Ectodermal cell (in vitro differentiated cells): ENCODE results near the gene ACTN4.

Experiments
- H3K27ac ChIP-seq: 2 replicates; pipeline ENCODE4 v1.7.0; 2013; ENCODE audit warnings: mild to moderate bottlenecking, low read depth, low read length; ENCODE audit not compliant: insufficient read depth, poor library complexity, severe bottlenecking
- H3K27me3 ChIP-seq: 2 replicates; pipeline ENCODE4 v1.7.0; 2013; ENCODE audit warnings: mild to moderate bottlenecking, low read length; ENCODE audit not compliant: insufficient read depth, control insufficient read depth, poor library complexity, severe bottlenecking
- H3K36me3 ChIP-seq: one replicate; pipeline ENCODE4 v1.7.0; 2013; ENCODE audit warnings: low read length; ENCODE audit not compliant: control insufficient read depth, insufficient read depth
- H3K4me1 ChIP-seq: one replicate; pipeline ENCODE4 v1.7.0; 2013; ENCODE audit warnings: low read length; ENCODE audit not compliant: control insufficient read depth, insufficient read depth
- H3K4me3 ChIP-seq: 2 replicates; pipeline ENCODE4 v1.7.0; 2013; ENCODE audit warnings: low read depth, low read length, control low read depth; ENCODE audit not compliant: insufficient read depth
- H3K9me3 ChIP-seq: 2 replicates; pipeline ENCODE4 v1.7.0; 2013; ENCODE audit warnings: mild to moderate bottlenecking, low read length, moderate library complexity; ENCODE audit not compliant: control insufficient read depth
- WGBS, 2 experiments: methylation state at CpG; one replicate each; pipeline ENCODE4 v1.1.7; 2013; ENCODE audit warnings: missing lambda C conversion rate in 2 of 2; 5-methylcytosine and 5-hydroxymethylcytosine counted together

Gene ACTN4

DNA sequence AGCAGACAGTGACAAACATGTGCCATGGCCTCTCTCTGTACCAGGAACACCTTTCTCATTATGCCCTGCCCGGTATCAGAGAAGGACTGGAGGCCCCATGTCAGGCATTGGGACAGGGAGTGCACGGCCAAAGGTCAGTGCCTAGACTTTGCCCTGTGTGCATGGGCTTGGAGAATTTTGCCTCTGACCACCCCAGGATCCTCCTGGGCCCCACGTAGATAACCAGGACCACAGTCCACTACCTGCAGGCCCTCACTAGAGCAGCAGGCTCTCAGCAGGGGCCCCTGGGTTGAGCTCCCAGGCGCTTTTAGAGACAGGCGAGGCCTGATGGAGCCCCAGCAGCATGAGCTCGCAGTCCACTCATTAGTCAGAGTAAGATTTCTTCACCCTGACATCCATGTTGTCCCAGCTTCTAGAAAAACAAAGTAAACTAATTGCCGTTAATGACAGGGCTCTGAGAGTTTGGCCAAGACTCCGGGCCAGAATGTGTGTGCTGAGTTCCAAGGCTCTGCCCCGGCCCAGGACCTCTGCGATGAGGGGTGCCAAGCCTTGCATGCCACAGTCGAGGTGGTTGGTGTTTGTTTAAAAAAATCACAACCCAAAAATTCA lies 54.1 kb downstream of the ACTN4 start:
- peaks cover 16% of the 10 kb centered on the region for H3K4me1 ChIP-seq
- no peaks in the 10 kb centered on the region for H3K27me3 ChIP-seq
- no peaks in the 10 kb centered on the region for H3K9me3 ChIP-seq
- no peak overlapping the region for H3K27ac ChIP-seq
- peaks cover 42% of the 10 kb centered on the region for H3K36me3 ChIP-seq
- no peak overlapping the region for H3K4me3 ChIP-seq
- WGBS, 2 experiments: 94 to 96% methylated on average over 11 of the region's 11 CpGs

DNA sequence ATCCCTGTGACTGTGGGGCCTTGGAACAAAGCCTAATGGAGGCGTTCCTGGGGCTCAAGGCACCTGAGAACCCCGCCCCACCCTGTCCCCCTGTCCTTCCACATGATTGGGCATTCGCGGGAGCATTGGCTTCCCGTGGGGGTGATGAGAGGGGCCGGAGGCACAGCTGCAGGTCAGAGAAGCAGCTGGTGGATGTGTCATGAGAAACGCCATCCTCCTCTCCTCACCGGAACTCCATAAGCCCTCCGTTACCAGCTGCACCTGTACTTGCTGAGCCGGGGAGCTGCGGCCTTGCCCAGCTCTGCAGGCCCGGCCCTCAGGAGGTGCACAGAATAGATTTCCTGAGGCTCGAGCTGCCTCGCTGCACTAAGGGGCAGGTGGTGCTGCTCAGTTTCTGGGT lies 54.8 kb downstream of the ACTN4 start:
- Histone ChIP-seq H3K9me3 (no peaks in the 10 kb centered on the region), H3K4me3 (no peak overlapping the region), H3K27me3 (no peaks in the 10 kb centered on the region), H3K36me3 (peaks cover 46% of the 10 kb centered on the region), H3K27ac (no peak overlapping the region), H3K4me1 (peaks cover 16% of the 10 kb centered on the region)
- 94 to 96% methylated on average over 14 of the region's 14 CpGs for WGBS, 2 experiments

DNA sequence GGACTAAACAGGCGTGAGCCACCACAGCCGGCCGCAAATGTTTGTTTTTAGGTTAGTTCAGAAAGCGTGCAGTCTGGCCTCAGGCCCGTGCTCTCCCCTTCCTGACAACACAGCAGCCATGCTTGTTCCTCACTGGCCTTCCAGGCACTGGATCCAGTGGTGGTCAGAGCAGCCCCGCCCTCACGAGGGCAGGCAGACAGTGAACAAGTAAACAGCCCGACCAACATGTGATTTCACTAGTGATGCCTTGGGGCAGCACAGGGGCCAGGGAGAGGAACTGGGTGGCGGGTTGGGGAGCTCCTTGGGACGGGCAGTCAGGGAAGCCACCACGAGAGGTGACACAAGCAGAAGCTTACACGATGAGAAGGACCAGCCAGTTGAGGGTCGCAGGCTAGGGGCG lies 56.1 kb downstream of the ACTN4 start:
- H3K4me1 ChIP-seq: peaks cover 6% of the 10 kb centered on the region
- peaks cover 51% of the 10 kb centered on the region for H3K36me3 ChIP-seq
- 94 to 95% methylated on average over 14 of the region's 14 CpGs for WGBS, 2 experiments
- H3K4me3 ChIP-seq: no peak overlapping the region
- H3K9me3 ChIP-seq: no peaks in the 10 kb centered on the region
- no peak overlapping the region for H3K27ac ChIP-seq
- no peaks in the 10 kb centered on the region for H3K27me3 ChIP-seq

DNA sequence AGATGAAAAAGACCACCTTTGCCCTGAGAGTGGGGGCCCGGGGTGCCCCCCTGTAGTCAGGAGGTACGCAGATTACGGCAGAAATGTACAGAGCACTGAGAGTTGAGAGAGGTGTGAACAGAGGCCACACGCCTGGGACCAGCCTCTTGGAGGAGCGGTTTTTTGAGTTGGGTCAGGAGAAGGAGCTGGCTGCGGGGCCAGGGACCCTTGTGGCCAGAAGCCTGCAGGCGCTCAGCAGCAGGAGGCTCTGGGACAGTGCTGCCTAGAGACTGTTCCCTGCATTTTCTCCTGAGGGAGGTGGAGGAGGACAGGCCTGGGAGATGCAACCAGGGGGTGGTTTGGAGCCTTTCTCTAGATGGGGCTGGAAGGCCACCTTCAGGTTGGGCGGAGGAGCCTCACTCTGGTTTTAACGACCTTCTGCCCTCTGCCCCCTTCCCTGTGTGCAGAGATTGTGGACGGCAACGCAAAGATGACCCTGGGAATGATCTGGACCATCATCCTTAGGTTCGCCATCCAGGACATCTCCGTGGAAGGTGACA lies 57.1 kb downstream of the ACTN4 start:
- Histone ChIP-seq H3K9me3 (no peaks in the 10 kb centered on the region), H3K27ac (no peak overlapping the region)
- WGBS, 2 experiments: 95 to 96% methylated on average over 13 of the region's 13 CpGs

DNA sequence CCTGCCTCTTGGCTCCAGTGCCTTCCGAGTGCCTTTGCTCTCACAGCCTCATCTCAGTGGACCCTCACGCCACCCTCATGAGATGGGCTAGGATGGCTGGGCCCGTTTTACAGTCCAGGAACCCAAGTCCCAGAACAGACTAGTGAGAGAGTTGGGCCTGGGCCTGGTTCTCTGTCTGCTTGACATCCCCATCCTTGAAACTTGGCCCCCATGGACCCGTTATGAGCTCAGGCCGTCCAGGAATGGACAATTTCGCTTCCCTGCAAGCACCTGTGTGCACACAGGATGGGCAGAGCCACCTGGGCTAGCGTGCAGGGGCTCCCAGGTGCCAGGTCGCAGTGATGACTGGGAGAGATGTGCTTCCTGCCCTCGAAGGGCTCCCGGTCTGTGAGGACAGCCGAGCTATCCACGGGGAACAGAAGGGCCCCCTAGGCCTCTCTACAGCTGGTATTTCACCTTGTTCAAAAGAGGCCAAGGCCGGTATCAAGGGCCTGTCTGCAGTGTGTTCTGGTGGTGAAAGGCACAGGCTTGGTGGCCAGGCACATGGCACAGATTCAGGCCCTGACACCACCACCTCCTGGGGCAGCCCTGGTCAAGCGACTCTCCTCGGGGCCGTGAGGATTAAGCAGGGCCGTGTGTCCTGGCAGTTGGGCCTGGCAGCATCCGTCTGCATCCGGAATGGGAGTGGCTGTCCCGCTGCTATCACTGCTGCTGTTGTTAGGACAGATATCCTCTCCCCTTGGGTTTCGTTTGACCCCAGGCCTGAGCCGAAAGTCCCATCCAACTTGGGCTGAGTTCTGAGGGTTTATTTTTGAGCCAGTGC lies 58.0 kb downstream of the ACTN4 start:
- Histone ChIP-seq H3K4me3 (no peak overlapping the region), H3K4me1 (no peaks in the 10 kb centered on the region), H3K36me3 (peaks cover 67% of the 10 kb centered on the region), H3K9me3 (no peaks in the 10 kb centered on the region), H3K27me3 (no peaks in the 10 kb centered on the region), H3K27ac (no peak overlapping the region)
- 95 to 96% methylated on average over 22 of the region's 22 CpGs for WGBS, 2 experiments

More for the DNA sequence above, 57.1 kb downstream of the ACTN4 start:
- Histone ChIP-seq H3K36me3 (peaks cover 59% of the 10 kb centered on the region), H3K4me3 (no peak overlapping the region), H3K27me3 (no peaks in the 10 kb centered on the region), H3K4me1 (no peaks in the 10 kb centered on the region)

DNA sequence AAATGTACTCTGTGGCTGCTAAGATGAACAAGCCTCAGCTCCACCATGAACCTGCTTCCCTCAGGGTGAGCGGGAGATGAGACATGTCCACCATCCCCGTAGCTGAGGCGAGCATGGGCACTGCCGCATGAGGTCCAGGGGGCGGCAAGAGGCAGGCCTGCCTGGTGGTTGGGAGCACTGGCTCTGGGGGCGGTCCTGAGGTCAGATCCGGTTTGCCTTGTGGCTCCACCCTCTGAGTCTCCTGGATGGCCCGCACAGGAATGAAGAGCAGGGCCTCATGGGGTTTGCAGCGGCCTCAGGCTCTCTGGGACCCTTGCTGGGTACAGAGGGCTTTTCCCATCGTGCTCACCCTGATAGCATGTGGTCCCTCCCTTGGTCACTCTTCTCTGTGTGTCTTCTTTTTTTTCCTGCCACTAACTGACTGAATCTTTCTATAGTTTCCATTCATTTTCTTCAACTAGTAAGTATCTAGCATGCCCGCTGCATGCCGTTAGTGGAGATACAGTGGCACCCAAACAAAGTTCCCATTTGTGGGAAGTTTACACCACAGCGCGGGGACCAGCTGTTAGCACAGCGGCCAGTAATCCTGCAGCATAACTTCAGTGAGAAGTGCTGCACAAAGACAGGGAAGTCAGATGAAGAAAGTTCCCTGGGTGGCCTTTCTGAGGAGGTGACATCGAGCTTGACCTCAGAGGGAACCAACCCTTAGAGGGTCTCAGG lies 59.5 kb downstream of the ACTN4 start:
- H3K36me3 ChIP-seq: peaks cover 61% of the 10 kb centered on the region
- H3K27ac ChIP-seq: no peak overlapping the region
- H3K4me3 ChIP-seq: no peak overlapping the region
- H3K27me3 ChIP-seq: no peaks in the 10 kb centered on the region
- no peaks in the 10 kb centered on the region for H3K4me1 ChIP-seq
- H3K9me3 ChIP-seq: no peaks in the 10 kb centered on the region
- 86% methylated on average over 16 of the region's 16 CpGs for WGBS, 2 experiments

DNA sequence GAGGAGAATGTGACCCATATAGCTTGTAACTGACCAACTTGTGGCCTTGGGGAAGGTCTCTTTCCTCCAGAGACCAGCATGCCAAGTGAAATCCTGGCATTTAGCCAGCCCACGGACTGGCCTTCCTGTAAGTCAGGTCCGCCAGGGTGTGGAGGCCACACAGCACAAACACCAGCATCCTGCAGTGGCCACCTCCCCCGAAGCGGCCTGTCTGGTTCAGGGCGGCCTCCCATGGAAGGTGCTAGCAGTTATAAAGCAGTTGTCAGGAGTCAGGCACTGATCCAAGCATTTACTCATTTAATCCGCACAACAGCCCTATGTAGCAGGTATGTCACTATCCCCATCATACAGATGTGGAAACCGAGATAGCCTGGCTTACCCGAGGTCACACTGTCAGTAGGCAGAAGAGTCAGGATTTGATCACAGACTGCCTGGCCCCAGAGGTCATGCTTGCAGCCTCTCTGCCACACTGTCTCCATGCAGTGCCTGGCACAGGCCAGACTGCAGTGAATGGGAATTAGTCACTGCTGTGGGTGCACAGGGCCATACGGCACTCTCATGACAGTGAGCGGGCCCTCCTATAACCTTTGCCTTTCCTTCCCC lies 60.2 kb downstream of the ACTN4 start:
- no peaks in the 10 kb centered on the region for H3K27me3 ChIP-seq
- H3K36me3 ChIP-seq: peaks cover 60% of the 10 kb centered on the region

DNA sequence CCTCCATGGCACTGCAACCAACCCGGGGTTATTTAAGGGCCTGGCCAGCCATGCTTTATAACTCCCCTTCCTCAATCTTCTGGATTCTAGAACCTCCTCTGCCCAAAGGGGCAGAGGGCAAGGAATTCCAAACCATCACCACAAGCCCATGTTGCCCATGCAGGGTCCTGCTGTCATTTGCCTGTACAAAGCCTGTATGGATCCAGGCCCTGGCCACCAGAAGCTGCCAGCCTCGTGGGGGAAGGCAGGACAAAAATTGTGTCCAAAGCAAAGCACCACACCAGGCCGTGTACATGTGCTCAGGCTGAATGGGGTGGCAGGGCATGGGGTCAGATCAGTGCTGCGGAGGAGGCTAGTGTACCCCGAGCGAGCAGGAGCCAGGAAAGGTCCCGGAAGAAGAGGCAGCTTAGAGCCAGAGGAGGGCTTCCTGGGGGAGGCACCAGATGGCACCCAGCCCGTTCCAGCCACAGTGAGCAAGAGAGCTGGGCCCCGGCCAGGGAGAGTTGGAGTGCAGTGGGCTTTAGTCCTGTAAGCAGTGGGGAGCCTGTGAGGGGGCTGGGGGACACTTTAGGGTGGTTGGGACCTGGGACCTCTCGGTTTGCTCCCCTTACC lies 61.1 kb downstream of the ACTN4 start:
- WGBS, 2 experiments: 93 to 94% methylated on average over 10 of the region's 10 CpGs
- H3K9me3 ChIP-seq: no peaks in the 10 kb centered on the region
- H3K36me3 ChIP-seq: peaks cover 53% of the 10 kb centered on the region

More for the DNA sequence above, 60.2 kb downstream of the ACTN4 start:
- Histone ChIP-seq H3K9me3 (no peaks in the 10 kb centered on the region), H3K27ac (no peak overlapping the region), H3K4me1 (no peaks in the 10 kb centered on the region), H3K4me3 (no peak overlapping the region)
- WGBS, 2 experiments: 94 to 99% methylated on average over 10 of the region's 10 CpGs

DNA sequence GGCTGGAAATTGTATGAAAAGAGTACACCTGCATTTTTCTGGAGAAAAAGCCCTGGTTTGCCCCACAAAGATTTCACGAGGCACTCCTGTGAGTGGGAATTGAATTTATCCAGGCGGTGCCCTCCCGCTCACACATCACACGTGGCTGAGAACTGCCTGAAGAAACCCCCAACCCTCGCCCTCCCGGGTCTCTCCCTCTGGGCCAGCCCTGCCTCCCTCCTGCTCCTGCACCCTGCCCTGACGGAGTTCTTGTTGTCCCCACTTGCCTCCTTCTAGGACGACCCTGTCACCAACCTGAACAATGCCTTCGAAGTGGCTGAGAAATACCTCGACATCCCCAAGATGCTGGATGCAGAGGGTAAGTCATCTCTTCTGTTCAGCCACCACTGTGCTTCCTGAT lies 61.7 kb downstream of the ACTN4 start:
- H3K9me3 ChIP-seq: no peaks in the 10 kb centered on the region
- WGBS, 2 experiments: 93 to 94% methylated on average over 10 of the region's 10 CpGs

More for the DNA sequence above, 61.1 kb downstream of the ACTN4 start:
- Histone ChIP-seq H3K4me3 (no peak overlapping the region), H3K27me3 (no peaks in the 10 kb centered on the region), H3K27ac (no peak overlapping the region), H3K4me1 (no peaks in the 10 kb centered on the region)

More for the DNA sequence above, 61.7 kb downstream of the ACTN4 start:
- Histone ChIP-seq H3K4me1 (no peaks in the 10 kb centered on the region), H3K36me3 (peaks cover 50% of the 10 kb centered on the region), H3K4me3 (no peak overlapping the region), H3K27ac (no peak overlapping the region), H3K27me3 (no peaks in the 10 kb centered on the region)
